Smooth muscle cell (in vitro differentiated cells): ENCODE measurements around the gene GNA14. TPM values are rescaled to one million over a fixed set of nuclear protein-coding genes. Genes with fewer than 3 reads are reported as not detected.

Experiments used
- DNase-seq: peaks from one replicate; lab custom pipeline; 2025; ENCODE audit not compliant: unreplicated experiment; lab: John Stamatoyannopoulos, UW
- H2AFZ ChIP-seq: fragments of 200-600 bp; sonication (generic); 2 replicates; pipeline ENCODE4 v1.6.0; 2016; ENCODE audit warnings: antibody characterized with exemption, low read depth, mild to moderate bottlenecking
- H3F3A ChIP-seq: fragments of 200-600 bp; sonication (generic); 2 replicates; pipeline ENCODE4 v1.6.0; 2017; ENCODE audit warnings: antibody characterized with exemption, low read depth
- H3K27ac ChIP-seq: fragments of 200-600 bp; sonication (generic); 2 replicates; pipeline ENCODE4 v1.5.1; 2016; ENCODE audit warnings: low read depth, mild to moderate bottlenecking
- H3K27me3 ChIP-seq: fragments of 200-600 bp; sonication (generic); 2 replicates; pipeline ENCODE4 v1.6.1; 2016; ENCODE audit warnings: low read depth, mild to moderate bottlenecking
- H3K36me3 ChIP-seq: fragments of 200-600 bp; sonication (generic); 2 replicates; pipeline ENCODE4 v1.5.1; 2016; ENCODE audit warnings: low read depth
- H3K4me1 ChIP-seq: fragments of 200-600 bp; sonication (generic); 2 replicates; pipeline ENCODE4 v1.5.1; 2016; ENCODE audit warnings: low read depth
- H3K4me2 ChIP-seq: fragments of 200-600 bp; sonication (generic); 2 replicates; pipeline ENCODE4 v1.6.0; 2016; ENCODE audit warnings: mild to moderate bottlenecking
- H3K4me3 ChIP-seq: fragments of 200-600 bp; sonication (generic); 2 replicates; pipeline ENCODE4 v1.5.1; 2016; ENCODE audit warnings: mild to moderate bottlenecking
- H3K79me2 ChIP-seq: fragments of 200-600 bp; sonication (generic); 2 replicates; pipeline ENCODE4 v1.6.0; 2016; ENCODE audit warnings: low read depth, mild to moderate bottlenecking
- H3K9ac ChIP-seq: fragments of 200-600 bp; sonication (generic); 2 replicates; pipeline ENCODE4 v1.6.0; 2016; ENCODE audit warnings: low read depth
- H3K9me3 ChIP-seq: fragments of 200-600 bp; sonication (generic); replicated peaks from 2 replicates; pipeline ENCODE4 v1.5.1; 2016; ENCODE audit warnings: low read depth
- H4K20me1 ChIP-seq: fragments of 200-600 bp; sonication (generic); 2 replicates; pipeline ENCODE4 v1.6.0; 2016; ENCODE audit warnings: low read depth
- WGBS: methylation state at CpG from one replicate; pipeline ENCODE4 v1.1.7; 2016; ENCODE audit warnings: low lambda C conversion rate; 5-methylcytosine and 5-hydroxymethylcytosine counted together
- polyA plus RNA-seq: library from polyadenylated mRNA; unstranded; fragments of >200 nt; fragmentation: Nextera tagmentation; extraction: Ambion mirVana; gene quantifications from 2 replicates; pipeline ENCODE4 v1.2.1, GENCODE V29; 2016
- total RNA-seq: library from RNA; depleted of rRNA; stranded (reverse); fragments of >200 nt; gene quantifications from 2 replicates; pipeline ENCODE4 v1.2.3, GENCODE V29; 2014
- TF ChIP-seq, protein P1 (sequence below): fragments of 200-600 bp; sonication (generic); IDR thresholded peaks from 2 replicates; pipeline ENCODE4 v1.5.1; 2017; ENCODE audit warnings: borderline replicate concordance, mild to moderate bottlenecking, antibody characterized with exemption; ENCODE audit not compliant: insufficient read depth, poor library complexity, severe bottlenecking

The GNA14 gene
- total and polyA plus RNA-seq, 2 experiments from 2014 or later: 1.6 to 10.2 TPM

DNA sequence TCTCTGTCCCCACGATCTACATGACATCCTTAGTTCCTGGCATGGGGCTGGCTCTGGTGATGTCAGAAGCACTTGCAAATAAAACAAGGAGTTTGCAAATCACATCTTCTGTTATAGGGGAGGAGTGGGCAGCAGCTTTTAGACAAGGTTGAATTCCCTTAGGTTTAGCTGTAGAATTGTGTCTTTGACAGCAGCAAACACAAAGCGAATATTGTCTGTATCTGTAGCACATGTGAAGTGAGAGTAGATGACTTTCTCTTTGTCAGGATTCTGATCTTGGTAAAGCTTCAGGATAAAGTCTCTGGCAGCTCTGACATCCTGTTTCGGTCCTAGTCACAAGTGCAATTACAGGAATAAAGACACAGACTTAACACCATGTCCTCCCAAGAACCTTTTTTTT is 224.3 kb downstream of the GNA14 start:
- no peak overlapping the region for H3K9ac ChIP-seq
- H4K20me1 ChIP-seq: no peaks in the 10 kb centered on the region
- no peak for DNase-seq
- H3K4me3 ChIP-seq: no peak overlapping the region
- H3K36me3 ChIP-seq: no peaks in the 10 kb centered on the region
- H3K27me3 ChIP-seq: no peaks in the 10 kb centered on the region
- no peak overlapping the region for H3K4me2 ChIP-seq
- no peak overlapping the region for H3K27ac ChIP-seq
- no peaks in the 10 kb centered on the region for H3K79me2 ChIP-seq
- no peaks in the 10 kb centered on the region for H3F3A ChIP-seq
- no peaks in the 10 kb centered on the region for H3K4me1 ChIP-seq
- TF ChIP-seq, protein P1, sequence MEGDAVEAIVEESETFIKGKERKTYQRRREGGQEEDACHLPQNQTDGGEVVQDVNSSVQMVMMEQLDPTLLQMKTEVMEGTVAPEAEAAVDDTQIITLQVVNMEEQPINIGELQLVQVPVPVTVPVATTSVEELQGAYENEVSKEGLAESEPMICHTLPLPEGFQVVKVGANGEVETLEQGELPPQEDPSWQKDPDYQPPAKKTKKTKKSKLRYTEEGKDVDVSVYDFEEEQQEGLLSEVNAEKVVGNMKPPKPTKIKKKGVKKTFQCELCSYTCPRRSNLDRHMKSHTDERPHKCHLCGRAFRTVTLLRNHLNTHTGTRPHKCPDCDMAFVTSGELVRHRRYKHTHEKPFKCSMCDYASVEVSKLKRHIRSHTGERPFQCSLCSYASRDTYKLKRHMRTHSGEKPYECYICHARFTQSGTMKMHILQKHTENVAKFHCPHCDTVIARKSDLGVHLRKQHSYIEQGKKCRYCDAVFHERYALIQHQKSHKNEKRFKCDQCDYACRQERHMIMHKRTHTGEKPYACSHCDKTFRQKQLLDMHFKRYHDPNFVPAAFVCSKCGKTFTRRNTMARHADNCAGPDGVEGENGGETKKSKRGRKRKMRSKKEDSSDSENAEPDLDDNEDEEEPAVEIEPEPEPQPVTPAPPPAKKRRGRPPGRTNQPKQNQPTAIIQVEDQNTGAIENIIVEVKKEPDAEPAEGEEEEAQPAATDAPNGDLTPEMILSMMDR: no peak
- 93% methylated on average over 3 of the region's 3 CpGs for WGBS
- no peaks in the 10 kb centered on the region for H3K9me3 ChIP-seq
- H2AFZ ChIP-seq: no peak overlapping the region

DNA sequence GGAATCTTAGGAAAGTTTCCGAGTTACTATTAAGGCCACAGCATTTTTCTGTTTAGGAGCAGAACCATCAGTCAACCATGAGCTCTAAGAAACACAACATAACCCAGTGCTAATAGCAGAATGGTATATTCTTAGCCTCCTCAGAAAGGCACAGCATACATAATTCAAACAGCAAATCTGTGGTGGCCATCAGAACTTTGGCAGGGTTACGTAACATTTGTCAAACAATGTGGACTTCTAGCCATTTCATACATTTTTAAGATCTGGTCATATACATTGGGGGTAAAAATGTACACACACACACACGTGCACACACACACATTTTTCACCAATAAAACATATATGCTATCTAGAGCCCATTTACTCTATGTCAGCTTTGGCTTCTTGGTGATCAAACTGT is 225.2 kb downstream of the GNA14 start:
- TF ChIP-seq, protein P1: no peak
- no peak for DNase-seq
- Histone ChIP-seq H2AFZ (no peak overlapping the region), H3K4me1 (no peaks in the 10 kb centered on the region), H3K9me3 (no peaks in the 10 kb centered on the region), H3K79me2 (no peaks in the 10 kb centered on the region), H3K9ac (no peak overlapping the region), H3K4me2 (no peak overlapping the region), H3K36me3 (no peaks in the 10 kb centered on the region), H4K20me1 (no peaks in the 10 kb centered on the region), H3K27me3 (no peaks in the 10 kb centered on the region), H3K4me3 (no peak overlapping the region), H3K27ac (no peak overlapping the region), H3F3A (no peaks in the 10 kb centered on the region)
- 81% methylated on average over 3 of the region's 3 CpGs for WGBS

DNA sequence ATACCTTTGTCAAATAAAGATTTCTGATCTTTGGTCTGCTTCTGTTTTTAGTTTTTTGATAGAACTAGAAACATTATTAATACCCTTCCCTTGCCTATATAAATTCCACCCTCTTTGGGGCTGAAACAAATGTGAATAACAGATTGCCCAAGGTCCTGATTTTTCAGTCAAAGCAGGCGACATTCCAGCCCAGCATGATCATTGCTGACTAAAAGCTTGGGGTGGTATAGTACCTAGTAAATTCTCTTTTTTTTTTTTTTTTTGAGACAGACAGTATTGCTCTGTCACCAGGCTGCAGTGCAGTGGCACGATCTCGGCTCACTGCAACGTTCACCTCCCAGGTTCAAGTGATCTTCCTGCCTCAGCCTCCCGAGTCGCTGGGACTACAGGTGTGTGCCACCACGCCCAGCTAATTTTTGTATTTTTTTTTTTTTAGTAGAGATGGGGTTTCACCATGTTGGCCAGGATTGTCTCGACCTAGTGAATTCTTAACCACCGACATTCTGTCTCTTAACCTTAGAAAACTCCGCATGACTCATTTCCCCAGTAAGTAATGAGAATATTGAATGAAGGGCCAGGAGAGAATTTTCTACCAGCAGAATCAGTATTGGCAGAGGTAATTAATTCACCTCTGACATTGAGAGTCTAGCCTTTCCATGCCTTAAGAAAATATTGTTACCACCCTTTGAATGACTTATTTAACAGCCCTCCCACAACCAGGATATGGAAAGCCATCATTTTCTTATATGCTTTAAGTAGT is 226.4 kb downstream of the GNA14 start:
- TF ChIP-seq, protein P1: no peak

DNA sequence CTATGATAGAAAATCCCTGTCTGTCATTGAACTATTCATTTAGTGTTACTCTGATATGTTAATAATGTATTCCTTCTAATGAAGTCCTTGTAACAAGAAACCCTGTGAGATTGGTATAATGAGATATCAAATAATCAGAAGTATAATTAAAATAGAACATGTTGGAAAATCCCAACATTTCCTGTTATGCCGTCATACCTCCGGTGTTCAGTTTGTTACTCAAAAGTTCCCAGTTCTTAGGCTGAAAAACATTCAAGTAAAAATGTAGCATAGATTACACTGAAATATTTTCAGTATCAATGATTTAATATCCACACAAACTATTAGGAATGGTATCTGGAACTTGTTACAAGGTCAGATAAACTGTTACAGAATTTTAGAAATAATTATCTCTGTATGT is 227.5 kb downstream of the GNA14 start:
- no peaks in the 10 kb centered on the region for H3K27me3 ChIP-seq
- no peak for DNase-seq
- peaks cover 6% of the 10 kb centered on the region for H3F3A ChIP-seq
- TF ChIP-seq, protein P1: no peak
- H3K27ac ChIP-seq: no peak overlapping the region
- no peaks in the 10 kb centered on the region for H3K4me1 ChIP-seq
- no peaks in the 10 kb centered on the region for H3K9me3 ChIP-seq
- H4K20me1 ChIP-seq: no peaks in the 10 kb centered on the region
- WGBS: 99% methylated on average over 2 of the region's 2 CpGs
- H3K4me2 ChIP-seq: no peak overlapping the region
- H3K9ac ChIP-seq: no peak overlapping the region
- no peak overlapping the region for H3K4me3 ChIP-seq
- no peaks in the 10 kb centered on the region for H3K79me2 ChIP-seq
- no peaks in the 10 kb centered on the region for H3K36me3 ChIP-seq
- H2AFZ ChIP-seq: no peak overlapping the region

More for the DNA sequence above, 226.4 kb downstream of the GNA14 start:
- Histone ChIP-seq H3K36me3 (no peaks in the 10 kb centered on the region), H4K20me1 (no peaks in the 10 kb centered on the region), H3K4me1 (no peaks in the 10 kb centered on the region), H3K9ac (no peak overlapping the region), H3K27ac (no peak overlapping the region), H2AFZ (no peak overlapping the region), H3K27me3 (no peaks in the 10 kb centered on the region), H3K79me2 (no peaks in the 10 kb centered on the region), H3K4me2 (no peak overlapping the region), H3F3A (peaks cover 4% of the 10 kb centered on the region), H3K9me3 (no peaks in the 10 kb centered on the region), H3K4me3 (no peak overlapping the region)
- 92% methylated on average over 10 of the region's 10 CpGs for WGBS
- no peak for DNase-seq
